H1 (cell line): ENCODE measurements around the gene CD46. TPM values are rescaled to one million over a fixed set of nuclear protein-coding genes. Genes with fewer than 3 reads are reported as not detected.

Experiments
- ATF2 ChIP-seq: IDR thresholded peaks from 2 replicates; pipeline ENCODE4 v1.6.1; 2012; ENCODE audit warnings: low read length, inconsistent platforms
- CHD1 ChIP-seq: IDR thresholded peaks from 2 replicates; pipeline ENCODE4 v1.6.1; 2012; ENCODE audit warnings: low read depth, low read length, improper control_type of control experiment
- E2F6 ChIP-seq: IDR thresholded peaks from 2 replicates; pipeline ENCODE4 v1.6.1; 2012; ENCODE audit warnings: inconsistent platforms
- SIRT6 ChIP-seq: IDR thresholded peaks from one replicate; pipeline ENCODE4 v1.7.1; 2012; ENCODE audit warnings: low read length, inconsistent platforms
- SRF ChIP-seq: IDR thresholded peaks from 2 replicates; pipeline ENCODE4 v1.6.1; 2011; ENCODE audit warnings: mild to moderate bottlenecking, low read depth, low read length, moderate library complexity
- SUZ12 ChIP-seq: fragments of 200-600 bp; sonication (generic); IDR thresholded peaks from 2 replicates; pipeline ENCODE4 v1.6.1; 2012; ENCODE audit warnings: mild to moderate bottlenecking, inconsistent platforms, low read length, moderate library complexity, mixed read lengths
- TAF1 ChIP-seq: IDR thresholded peaks from 2 replicates; pipeline ENCODE4 v1.6.1; 2011; ENCODE audit warnings: mild to moderate bottlenecking, low read depth, low read length
- polyA plus RNA-seq, 7 experiments: library from polyadenylated mRNA; depleted of rRNA in 3 of 7; stranded (reverse) in 5 of 7; unstranded in 2 of 7; fragments of >200 nt in 5 of 7; fragments of 200-250 nt in 2 of 7; gene quantifications; 1 replicate in 5 of 7; 2 replicates in 1 of 7; 4 replicates in 1 of 7; pipeline versions ENCODE4 v1.2.1 to v1.2.3, GENCODE V29; 2011 to 2013; ENCODE audit warnings: missing spikeins in 2 of 7, mixed read lengths in 2 of 7
- total RNA-seq: library from RNA; stranded (reverse); fragmentation: NEBNext Ultra II Directional; extraction: Animal tissue kit (Norgen Biotek cat#: 25700); gene quantifications from 2 replicates; pipeline ENCODE4 v1.2.1, GENCODE V29; 2021
- TF ChIP-seq, protein P1 (sequence below): fragments of 300-600 bp; sonication (generic); IDR thresholded peaks from 2 replicates; pipeline ENCODE4 v1.7.1; 2012; ENCODE audit warnings: low read length, moderate library complexity, mild to moderate bottlenecking, inconsistent platforms; ENCODE audit not compliant: insufficient replicate concordance
- TF ChIP-seq, protein P2 (sequence below): IDR thresholded peaks from 2 replicates; pipeline ENCODE4 v1.6.1; 2011; ENCODE audit warnings: low read depth, mild to moderate bottlenecking, low read length; ENCODE audit not compliant: insufficient read depth

CD46 gene
- total and polyA plus RNA-seq, 2 of the 8 experiments (the other 6 are each of a cell fraction or from before 2014, with no cell fraction given) = 60.9 to 113 TPM

GRCh38 chr1:207803678-207804077, 51.8 kb downstream of the CD46 start (continued):
- TF ChIP-seq, protein P1, sequence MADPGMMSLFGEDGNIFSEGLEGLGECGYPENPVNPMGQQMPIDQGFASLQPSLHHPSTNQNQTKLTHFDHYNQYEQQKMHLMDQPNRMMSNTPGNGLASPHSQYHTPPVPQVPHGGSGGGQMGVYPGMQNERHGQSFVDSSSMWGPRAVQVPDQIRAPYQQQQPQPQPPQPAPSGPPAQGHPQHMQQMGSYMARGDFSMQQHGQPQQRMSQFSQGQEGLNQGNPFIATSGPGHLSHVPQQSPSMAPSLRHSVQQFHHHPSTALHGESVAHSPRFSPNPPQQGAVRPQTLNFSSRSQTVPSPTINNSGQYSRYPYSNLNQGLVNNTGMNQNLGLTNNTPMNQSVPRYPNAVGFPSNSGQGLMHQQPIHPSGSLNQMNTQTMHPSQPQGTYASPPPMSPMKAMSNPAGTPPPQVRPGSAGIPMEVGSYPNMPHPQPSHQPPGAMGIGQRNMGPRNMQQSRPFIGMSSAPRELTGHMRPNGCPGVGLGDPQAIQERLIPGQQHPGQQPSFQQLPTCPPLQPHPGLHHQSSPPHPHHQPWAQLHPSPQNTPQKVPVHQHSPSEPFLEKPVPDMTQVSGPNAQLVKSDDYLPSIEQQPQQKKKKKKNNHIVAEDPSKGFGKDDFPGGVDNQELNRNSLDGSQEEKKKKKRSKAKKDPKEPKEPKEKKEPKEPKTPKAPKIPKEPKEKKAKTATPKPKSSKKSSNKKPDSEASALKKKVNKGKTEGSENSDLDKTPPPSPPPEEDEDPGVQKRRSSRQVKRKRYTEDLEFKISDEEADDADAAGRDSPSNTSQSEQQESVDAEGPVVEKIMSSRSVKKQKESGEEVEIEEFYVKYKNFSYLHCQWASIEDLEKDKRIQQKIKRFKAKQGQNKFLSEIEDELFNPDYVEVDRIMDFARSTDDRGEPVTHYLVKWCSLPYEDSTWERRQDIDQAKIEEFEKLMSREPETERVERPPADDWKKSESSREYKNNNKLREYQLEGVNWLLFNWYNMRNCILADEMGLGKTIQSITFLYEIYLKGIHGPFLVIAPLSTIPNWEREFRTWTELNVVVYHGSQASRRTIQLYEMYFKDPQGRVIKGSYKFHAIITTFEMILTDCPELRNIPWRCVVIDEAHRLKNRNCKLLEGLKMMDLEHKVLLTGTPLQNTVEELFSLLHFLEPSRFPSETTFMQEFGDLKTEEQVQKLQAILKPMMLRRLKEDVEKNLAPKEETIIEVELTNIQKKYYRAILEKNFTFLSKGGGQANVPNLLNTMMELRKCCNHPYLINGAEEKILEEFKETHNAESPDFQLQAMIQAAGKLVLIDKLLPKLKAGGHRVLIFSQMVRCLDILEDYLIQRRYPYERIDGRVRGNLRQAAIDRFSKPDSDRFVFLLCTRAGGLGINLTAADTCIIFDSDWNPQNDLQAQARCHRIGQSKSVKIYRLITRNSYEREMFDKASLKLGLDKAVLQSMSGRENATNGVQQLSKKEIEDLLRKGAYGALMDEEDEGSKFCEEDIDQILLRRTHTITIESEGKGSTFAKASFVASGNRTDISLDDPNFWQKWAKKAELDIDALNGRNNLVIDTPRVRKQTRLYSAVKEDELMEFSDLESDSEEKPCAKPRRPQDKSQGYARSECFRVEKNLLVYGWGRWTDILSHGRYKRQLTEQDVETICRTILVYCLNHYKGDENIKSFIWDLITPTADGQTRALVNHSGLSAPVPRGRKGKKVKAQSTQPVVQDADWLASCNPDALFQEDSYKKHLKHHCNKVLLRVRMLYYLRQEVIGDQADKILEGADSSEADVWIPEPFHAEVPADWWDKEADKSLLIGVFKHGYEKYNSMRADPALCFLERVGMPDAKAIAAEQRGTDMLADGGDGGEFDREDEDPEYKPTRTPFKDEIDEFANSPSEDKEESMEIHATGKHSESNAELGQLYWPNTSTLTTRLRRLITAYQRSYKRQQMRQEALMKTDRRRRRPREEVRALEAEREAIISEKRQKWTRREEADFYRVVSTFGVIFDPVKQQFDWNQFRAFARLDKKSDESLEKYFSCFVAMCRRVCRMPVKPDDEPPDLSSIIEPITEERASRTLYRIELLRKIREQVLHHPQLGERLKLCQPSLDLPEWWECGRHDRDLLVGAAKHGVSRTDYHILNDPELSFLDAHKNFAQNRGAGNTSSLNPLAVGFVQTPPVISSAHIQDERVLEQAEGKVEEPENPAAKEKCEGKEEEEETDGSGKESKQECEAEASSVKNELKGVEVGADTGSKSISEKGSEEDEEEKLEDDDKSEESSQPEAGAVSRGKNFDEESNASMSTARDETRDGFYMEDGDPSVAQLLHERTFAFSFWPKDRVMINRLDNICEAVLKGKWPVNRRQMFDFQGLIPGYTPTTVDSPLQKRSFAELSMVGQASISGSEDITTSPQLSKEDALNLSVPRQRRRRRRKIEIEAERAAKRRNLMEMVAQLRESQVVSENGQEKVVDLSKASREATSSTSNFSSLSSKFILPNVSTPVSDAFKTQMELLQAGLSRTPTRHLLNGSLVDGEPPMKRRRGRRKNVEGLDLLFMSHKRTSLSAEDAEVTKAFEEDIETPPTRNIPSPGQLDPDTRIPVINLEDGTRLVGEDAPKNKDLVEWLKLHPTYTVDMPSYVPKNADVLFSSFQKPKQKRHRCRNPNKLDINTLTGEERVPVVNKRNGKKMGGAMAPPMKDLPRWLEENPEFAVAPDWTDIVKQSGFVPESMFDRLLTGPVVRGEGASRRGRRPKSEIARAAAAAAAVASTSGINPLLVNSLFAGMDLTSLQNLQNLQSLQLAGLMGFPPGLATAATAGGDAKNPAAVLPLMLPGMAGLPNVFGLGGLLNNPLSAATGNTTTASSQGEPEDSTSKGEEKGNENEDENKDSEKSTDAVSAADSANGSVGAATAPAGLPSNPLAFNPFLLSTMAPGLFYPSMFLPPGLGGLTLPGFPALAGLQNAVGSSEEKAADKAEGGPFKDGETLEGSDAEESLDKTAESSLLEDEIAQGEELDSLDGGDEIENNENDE = no peak
- TF ChIP-seq SIRT6 = no peak
- TF ChIP-seq ATF2 = no peak
- TF ChIP-seq, protein P2, sequence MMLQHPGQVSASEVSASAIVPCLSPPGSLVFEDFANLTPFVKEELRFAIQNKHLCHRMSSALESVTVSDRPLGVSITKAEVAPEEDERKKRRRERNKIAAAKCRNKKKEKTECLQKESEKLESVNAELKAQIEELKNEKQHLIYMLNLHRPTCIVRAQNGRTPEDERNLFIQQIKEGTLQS = no peak
- no peak for TF ChIP-seq CHD1
- no peak for TF ChIP-seq SUZ12
- TF ChIP-seq TAF1 = no peak
- TF ChIP-seq E2F6 = no peak
- no peak for TF ChIP-seq SRF
